Parathyroid adenoma (tissue), 2 donors: ENCODE results near the gene ARL8A.

ENCODE experiments used
- H2AFZ ChIP-seq: fragments of 300-600 bp; sonication (generic); one replicate; pipeline ENCODE4 v1.7.0; 2017; ENCODE audit warnings: antibody characterized with exemption, mild to moderate bottlenecking
- H3K27ac ChIP-seq: fragments of 300-600 bp; sonication (generic); one replicate; pipeline ENCODE4 v1.7.0; 2017
- H3K27me3 ChIP-seq: fragments of 300-600 bp; sonication (generic); one replicate; pipeline ENCODE4 v1.7.0; 2017; ENCODE audit warnings: low read length; ENCODE audit not compliant: control insufficient read depth, insufficient read depth
- H3K36me3 ChIP-seq: fragments of 300-600 bp; sonication (generic); one replicate; pipeline ENCODE4 v1.7.0; 2017; ENCODE audit warnings: low read length; ENCODE audit not compliant: control insufficient read depth, insufficient read depth
- H3K4me1 ChIP-seq: fragments of 300-600 bp; sonication (generic); one replicate; pipeline ENCODE4 v1.7.0; 2017; ENCODE audit warnings: control low read depth
- H3K4me2 ChIP-seq: fragments of 300-600 bp; sonication (generic); one replicate; pipeline ENCODE4 v1.7.0; 2017; ENCODE audit warnings: low read length
- H3K4me3 ChIP-seq: fragments of 300-600 bp; sonication (generic); one replicate; pipeline ENCODE4 v1.7.0; 2017; ENCODE audit warnings: low read depth, low read length
- H3K79me2 ChIP-seq: fragments of 300-600 bp; sonication (generic); one replicate; pipeline ENCODE4 v1.7.0; 2017; ENCODE audit warnings: control low read depth
- H3K9ac ChIP-seq: fragments of 300-600 bp; sonication (generic); one replicate; pipeline ENCODE4 v1.7.0; 2017; ENCODE audit warnings: mild to moderate bottlenecking
- H3K9me3 ChIP-seq: fragments of 300-600 bp; sonication (generic); one replicate; pipeline ENCODE4 v1.7.0; 2017; ENCODE audit warnings: low read length; ENCODE audit not compliant: control insufficient read depth
- TF ChIP-seq, protein P1 (sequence below): fragments of 300-600 bp; sonication (generic); IDR thresholded peaks from one replicate; pipeline ENCODE4 v1.7.0; 2017; ENCODE audit warnings: antibody characterized with exemption, mild to moderate bottlenecking
- donor health status: primary hyperparathyroidism.

The ARL8A gene

DNA sequence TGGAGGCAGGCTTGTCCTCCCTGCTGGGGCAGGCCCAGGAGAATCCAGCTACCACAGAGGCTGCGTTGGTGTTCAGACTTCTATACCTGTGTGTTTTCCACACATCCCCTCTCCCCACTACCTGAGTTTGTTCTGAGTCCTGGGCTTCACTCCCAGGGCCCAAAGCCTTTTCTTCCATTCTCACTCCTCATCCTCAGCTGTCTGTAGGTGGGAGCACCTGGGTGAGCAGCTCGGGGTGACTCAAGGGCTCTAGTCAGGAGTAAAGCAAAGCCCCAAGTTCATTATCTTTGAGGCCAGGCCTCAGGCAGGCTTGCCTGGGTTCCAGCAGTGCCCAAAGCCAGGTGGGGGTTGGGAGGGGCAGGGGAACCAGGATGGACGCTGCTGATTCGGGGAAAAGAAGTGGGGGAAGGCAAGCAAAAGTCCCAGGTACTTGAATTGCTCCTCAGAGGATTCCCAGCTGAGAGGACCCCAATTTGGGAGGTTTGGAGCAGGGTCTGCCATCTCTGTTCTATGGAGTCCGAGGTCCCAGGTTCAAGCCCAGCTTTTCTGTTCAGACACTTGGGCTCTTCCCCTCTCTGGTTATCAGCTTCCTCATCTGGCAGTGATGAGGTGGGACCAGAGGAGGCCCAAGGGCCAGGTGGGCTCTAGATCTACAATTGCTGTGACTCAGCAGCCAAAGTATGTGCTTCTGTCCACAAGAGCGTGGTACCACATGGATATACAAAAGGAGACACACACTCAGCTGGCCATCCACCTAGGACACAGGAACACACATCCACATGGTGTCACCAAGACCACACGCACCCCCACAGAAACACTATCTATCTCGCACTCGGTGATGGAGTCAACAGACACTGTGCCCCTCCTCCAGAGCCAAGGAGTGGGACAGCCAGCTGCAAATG lies 21.7 kb upstream of the ARL8A start:
- no peaks in the 10 kb centered on the region for H3K27me3 ChIP-seq
- no peak overlapping the region for H3K27ac ChIP-seq
- H3K9ac ChIP-seq = no peak overlapping the region

DNA sequence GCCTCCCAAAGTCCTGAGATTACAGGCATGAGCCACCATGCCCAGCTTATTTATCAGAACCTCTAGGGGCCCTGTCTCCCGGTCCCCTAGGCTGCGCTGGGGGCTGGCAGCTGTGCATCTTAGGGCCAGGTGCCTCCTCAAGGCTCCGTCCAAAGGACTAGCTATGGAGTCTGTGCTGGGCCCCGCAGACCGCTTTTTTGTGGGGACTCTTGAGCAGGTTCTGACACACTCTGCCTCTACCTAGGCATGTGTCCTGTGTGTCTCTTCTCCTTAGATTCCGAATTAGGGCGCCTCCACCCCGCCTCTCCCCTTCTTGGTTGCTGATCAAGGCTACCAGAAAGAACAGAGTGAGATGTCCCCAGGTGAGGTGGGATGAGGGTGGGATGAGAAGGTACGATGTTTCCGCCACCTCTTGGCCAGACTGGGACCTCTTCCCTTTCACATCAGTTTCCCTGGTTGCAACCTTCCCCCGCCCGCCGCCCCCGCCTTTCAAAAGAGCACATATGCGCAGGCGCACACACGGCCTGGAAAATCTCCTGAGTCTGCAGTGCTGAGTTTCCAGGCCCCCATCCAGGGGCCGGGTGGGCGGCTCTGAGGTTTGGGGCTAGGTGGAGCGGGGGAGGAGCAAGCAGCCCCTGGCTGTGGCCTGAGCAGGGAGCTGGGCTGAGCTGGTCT lies 20.9 kb upstream of the ARL8A start:
- Histone ChIP-seq H3K4me2 (no peak overlapping the region), H3K9me3 (no peaks in the 10 kb centered on the region), H2AFZ (no peak overlapping the region), H3K79me2 (no peaks in the 10 kb centered on the region), H3K4me1 (peaks cover 3% of the 10 kb centered on the region), H3K36me3 (no peaks in the 10 kb centered on the region), H3K27ac (no peak overlapping the region), H3K9ac (no peak overlapping the region), H3K27me3 (no peaks in the 10 kb centered on the region), H3K4me3 (no peak overlapping the region)
- TF ChIP-seq, protein P1, sequence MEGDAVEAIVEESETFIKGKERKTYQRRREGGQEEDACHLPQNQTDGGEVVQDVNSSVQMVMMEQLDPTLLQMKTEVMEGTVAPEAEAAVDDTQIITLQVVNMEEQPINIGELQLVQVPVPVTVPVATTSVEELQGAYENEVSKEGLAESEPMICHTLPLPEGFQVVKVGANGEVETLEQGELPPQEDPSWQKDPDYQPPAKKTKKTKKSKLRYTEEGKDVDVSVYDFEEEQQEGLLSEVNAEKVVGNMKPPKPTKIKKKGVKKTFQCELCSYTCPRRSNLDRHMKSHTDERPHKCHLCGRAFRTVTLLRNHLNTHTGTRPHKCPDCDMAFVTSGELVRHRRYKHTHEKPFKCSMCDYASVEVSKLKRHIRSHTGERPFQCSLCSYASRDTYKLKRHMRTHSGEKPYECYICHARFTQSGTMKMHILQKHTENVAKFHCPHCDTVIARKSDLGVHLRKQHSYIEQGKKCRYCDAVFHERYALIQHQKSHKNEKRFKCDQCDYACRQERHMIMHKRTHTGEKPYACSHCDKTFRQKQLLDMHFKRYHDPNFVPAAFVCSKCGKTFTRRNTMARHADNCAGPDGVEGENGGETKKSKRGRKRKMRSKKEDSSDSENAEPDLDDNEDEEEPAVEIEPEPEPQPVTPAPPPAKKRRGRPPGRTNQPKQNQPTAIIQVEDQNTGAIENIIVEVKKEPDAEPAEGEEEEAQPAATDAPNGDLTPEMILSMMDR = no peak

More for the DNA sequence above, 21.7 kb upstream of the ARL8A start:
- Histone ChIP-seq H3K4me1 (peaks cover 3% of the 10 kb centered on the region), H3K4me3 (no peak overlapping the region), H3K36me3 (no peaks in the 10 kb centered on the region), H3K4me2 (no peak overlapping the region), H3K9me3 (no peaks in the 10 kb centered on the region), H3K79me2 (no peaks in the 10 kb centered on the region), H2AFZ (no peak overlapping the region)
- TF ChIP-seq, protein P1 = no peak

DNA sequence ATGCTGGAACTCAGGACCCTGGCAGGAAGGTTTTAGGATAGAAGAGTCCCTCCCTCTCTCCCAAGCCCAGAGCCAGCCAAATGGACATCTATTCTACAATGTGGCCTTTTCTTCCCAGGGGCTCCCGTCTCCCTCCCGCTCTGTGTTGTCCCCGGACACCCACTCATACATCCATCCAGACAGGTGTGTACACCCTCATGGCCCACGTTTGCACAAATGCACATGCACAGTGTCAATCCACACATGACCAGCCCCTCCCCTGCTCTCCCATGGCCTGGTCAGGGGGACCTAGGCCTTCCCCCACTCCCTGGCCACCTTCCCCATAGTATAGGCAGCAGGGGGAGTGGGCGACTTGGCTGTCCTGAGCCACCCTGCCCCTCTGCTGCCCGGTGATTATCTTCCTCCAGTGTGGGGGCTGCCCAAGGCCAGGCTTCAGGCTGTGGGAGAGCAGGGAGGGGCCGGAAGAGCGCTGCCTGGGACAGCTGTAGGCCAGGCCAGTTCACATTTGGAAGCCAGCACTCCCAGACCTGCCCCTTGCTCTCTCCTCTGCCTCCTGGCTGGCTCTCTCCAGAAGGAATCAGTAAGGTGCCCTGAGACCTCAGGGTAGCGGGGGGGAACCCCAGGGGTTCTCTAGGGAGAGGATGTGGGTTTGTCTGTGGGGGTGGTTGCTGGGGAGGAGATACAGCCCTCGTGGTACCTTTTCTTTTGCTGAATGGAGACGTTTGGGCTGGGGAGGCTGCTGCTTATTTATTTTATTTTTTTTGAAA lies 19.9 kb upstream of the ARL8A start:
- Histone ChIP-seq H3K4me2 (no peak overlapping the region), H3K4me1 (peaks cover 3% of the 10 kb centered on the region), H3K79me2 (no peaks in the 10 kb centered on the region), H3K9ac (no peak overlapping the region), H3K27me3 (no peaks in the 10 kb centered on the region), H3K4me3 (no peak overlapping the region), H2AFZ (no peak overlapping the region), H3K36me3 (no peaks in the 10 kb centered on the region), H3K9me3 (no peaks in the 10 kb centered on the region), H3K27ac (no peak overlapping the region)
- TF ChIP-seq, protein P1 = no peak

GRCh38 chr1:202163281-202164270 lies 19.0 kb upstream of the ARL8A start:
- Histone ChIP-seq H3K79me2 (no peaks in the 10 kb centered on the region), H3K27ac (no peak overlapping the region), H2AFZ (no peak overlapping the region), H3K4me3 (no peak overlapping the region), H3K4me2 (no peak overlapping the region), H3K9me3 (no peaks in the 10 kb centered on the region), H3K9ac (no peak overlapping the region), H3K36me3 (no peaks in the 10 kb centered on the region), H3K4me1 (peaks cover 3% of the 10 kb centered on the region), H3K27me3 (no peaks in the 10 kb centered on the region)
- TF ChIP-seq, protein P1 = no peak
